Activated naive CD4-positive, alpha-beta T cell treated with anti-CD3 and anti-CD28 coated beads for 36 hours (primary cell): ENCODE results near the gene SHE. TPM values are rescaled to one million over a fixed set of nuclear protein-coding genes. Genes with fewer than 3 reads are reported as not detected.

Experiments
- CTCF ChIA-PET: fragments of 350-600 bp; sonication (Branson Sonifier 250); formaldehyde crosslinking; loops from one replicate; lab custom pipeline; 2021; ENCODE audit warnings: antibody characterized with exemption; lab: Charles Lee
- DNase-seq: peaks from one replicate; pipeline ENCODE4 v3.0.0-alpha.2; 2020
- H3K27ac Mint-ChIP-seq: one replicate; pipeline ENCODE4 v1.8.0; 2021; ENCODE audit warnings: mild to moderate bottlenecking, mixed read lengths
- H3K27me3 Mint-ChIP-seq: one replicate; pipeline ENCODE4 v1.8.0; 2021; ENCODE audit warnings: low read depth, mixed read lengths
- H3K36me3 Mint-ChIP-seq: one replicate; pipeline ENCODE4 v1.8.0; 2021; ENCODE audit warnings: low read depth, mixed read lengths
- H3K4me1 Mint-ChIP-seq: one replicate; pipeline ENCODE4 v1.8.0; 2021; ENCODE audit warnings: low read depth, mixed read lengths
- H3K4me3 Mint-ChIP-seq: one replicate; pipeline ENCODE4 v1.8.0; 2021; ENCODE audit warnings: mild to moderate bottlenecking, moderate library complexity, mixed read lengths
- H3K9me3 Mint-ChIP-seq: one replicate; pipeline ENCODE4 v1.8.0; 2021; ENCODE audit warnings: mixed read lengths
- intact Hi-C: fragments of 100-400 bp; cut with micrococcal nuclease; formaldehyde crosslinking; loops from one replicate; pipeline ENCODE4 v1.15.1; 2023
- total RNA-seq, 2 experiments: library from RNA; stranded (reverse); gene quantifications; one replicate each; pipeline ENCODE4 v1.2.3, GENCODE V29; 2021

SHE gene
- total RNA-seq, 2 experiments from 2014 or later = not detected

- no peak for DNase-seq
- Mint-ChIP-seq H3K27me3 (peaks cover 61% of the 10 kb centered on the region), H3K4me3 (no peak overlapping the region), H3K27ac (no peak overlapping the region), H3K4me1 (peaks cover 15% of the 10 kb centered on the region), H3K9me3 (no peaks in the 10 kb centered on the region), H3K36me3 (no peaks in the 10 kb centered on the region)
- CTCF ChIA-PET = no interaction called here
- intact Hi-C loops = no loop called here
These were observed 1.7 kb upstream of the SHE start for GRCh38 chr1:154503898-154504297.

DNA sequence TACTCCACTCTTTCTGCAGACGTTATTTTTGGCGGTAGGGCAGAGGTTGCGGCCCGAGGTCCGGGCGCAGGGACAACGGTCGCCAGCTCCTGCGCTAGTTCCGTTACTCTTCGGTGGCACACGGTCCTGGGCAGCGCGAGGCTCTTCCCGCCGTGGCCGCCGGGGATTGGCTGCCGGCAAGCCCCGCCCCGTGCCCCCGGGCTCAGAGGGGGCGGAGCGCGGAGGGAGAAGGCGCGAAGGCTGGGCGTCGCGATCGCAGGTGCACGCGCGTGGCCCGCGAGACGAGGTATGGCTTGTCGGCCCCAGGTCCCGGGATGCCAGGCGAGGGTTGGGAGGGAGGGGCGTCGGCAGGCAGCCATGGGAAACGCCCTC is 518 bp upstream of the SHE start:
- no peak for DNase-seq
- Mint-ChIP-seq H3K27me3 (peaks cover 54% of the 10 kb centered on the region), H3K4me1 (peaks cover 21% of the 10 kb centered on the region), H3K9me3 (no peaks in the 10 kb centered on the region), H3K4me3 (peak overlapping the region; percentile 38), H3K36me3 (no peaks in the 10 kb centered on the region), H3K27ac (no peak overlapping the region)
- CTCF ChIA-PET = no interaction called here
- intact Hi-C loops = no loop called here

DNA sequence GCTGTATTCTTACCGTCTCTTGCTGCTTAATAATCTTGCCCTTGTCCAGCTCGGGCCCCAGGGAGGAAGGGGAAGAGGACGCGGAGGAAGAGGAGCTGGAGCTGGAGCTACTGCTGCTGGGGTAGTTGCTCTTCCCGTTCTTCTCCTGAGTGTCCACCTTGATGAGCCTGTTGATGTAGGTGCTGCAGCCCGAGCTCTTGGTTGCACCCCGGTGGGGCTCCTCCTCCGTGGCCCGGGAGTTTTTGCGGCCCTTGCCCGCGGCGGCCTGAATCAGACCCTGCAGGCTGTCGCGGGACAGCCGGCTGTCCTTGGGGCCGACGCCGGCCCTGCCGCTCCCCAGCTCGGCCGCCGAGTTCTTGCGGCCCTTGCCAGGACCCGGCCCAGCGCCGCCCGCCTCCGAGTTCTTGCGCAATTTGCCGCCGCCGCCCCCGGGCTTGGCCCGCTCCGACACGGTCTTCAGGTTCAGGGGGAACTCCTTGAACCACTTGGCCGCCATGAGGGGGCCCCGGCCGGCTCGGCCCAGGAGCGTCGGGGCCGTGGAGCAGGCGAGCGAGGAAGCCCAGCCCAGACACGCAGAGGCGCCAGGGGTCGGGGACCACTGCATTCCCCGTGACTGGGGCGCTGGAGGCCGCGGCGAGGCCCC is 668 bp downstream of the SHE start:
- no peak for DNase-seq
- H3K27ac Mint-ChIP-seq = no peak overlapping the region
- H3K4me1 Mint-ChIP-seq = peaks cover 31% of the 10 kb centered on the region
- peaks cover 49% of the 10 kb centered on the region for H3K27me3 Mint-ChIP-seq
- no peaks in the 10 kb centered on the region for H3K36me3 Mint-ChIP-seq
- no peaks in the 10 kb centered on the region for H3K9me3 Mint-ChIP-seq
- intact Hi-C loops = no loop called here
- CTCF ChIA-PET = no interaction called here
- peak overlapping the region; percentile 30 for H3K4me3 Mint-ChIP-seq

GRCh38 chr1:154500533-154500932 is 1.7 kb downstream of the SHE start:
- Mint-ChIP-seq H3K27me3 (peaks cover 43% of the 10 kb centered on the region), H3K36me3 (no peaks in the 10 kb centered on the region), H3K4me3 (no peak overlapping the region), H3K27ac (no peak overlapping the region), H3K4me1 (peaks cover 39% of the 10 kb centered on the region), H3K9me3 (no peaks in the 10 kb centered on the region)
- DNase-seq = no peak
- CTCF ChIA-PET = interaction anchor here (0.6 kb wide), 1 partner anchor 21 kb away, joined by 3 read pairs; no protein-coding TSS in a partner anchor
- intact Hi-C loops = no loop called here

DNA sequence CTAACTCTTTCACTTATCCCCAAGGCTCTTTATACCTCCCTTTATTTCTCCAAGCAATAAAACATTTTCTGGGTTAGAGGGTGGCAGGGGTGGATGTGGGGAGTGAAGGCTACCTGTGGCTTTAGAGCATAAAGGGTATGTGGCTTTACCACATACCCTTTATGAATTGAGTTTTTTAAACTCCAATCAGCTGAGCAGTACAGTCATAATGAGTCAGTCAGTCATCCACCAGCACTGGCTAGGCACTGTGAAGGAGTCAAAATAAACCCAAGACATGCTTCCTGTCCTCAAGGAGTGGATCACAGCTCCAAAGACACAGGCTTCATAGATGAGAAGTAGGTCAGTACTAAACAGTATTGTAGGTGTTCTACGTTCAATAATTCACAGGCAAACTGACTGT is 2.8 kb downstream of the SHE start:
- no peaks in the 10 kb centered on the region for H3K9me3 Mint-ChIP-seq
- H3K27me3 Mint-ChIP-seq = peaks cover 35% of the 10 kb centered on the region
- DNase-seq = peak; percentile 38
- peaks cover 40% of the 10 kb centered on the region for H3K4me1 Mint-ChIP-seq
- no peak overlapping the region for H3K27ac Mint-ChIP-seq
- intact Hi-C loops = loop anchor here (1.0 to 10.0 kb wide), 3 partner anchors 37 to 255 kb away; no protein-coding TSS in a partner anchor
- no peak overlapping the region for H3K4me3 Mint-ChIP-seq
- CTCF ChIA-PET = no interaction called here
- no peaks in the 10 kb centered on the region for H3K36me3 Mint-ChIP-seq

- intact Hi-C loops = loop anchor here (10.0 kb wide), 1 partner anchor 258 kb away; no protein-coding TSS in a partner anchor
- CTCF ChIA-PET = interaction anchor here (0.7 to 3.1 kb wide), 4 partner anchors 14 to 376 kb away, joined by 4 to 11 read pairs (median 4); no protein-coding TSS in a partner anchor
- peaks cover 52% of the 10 kb centered on the region for H3K4me1 Mint-ChIP-seq
These were observed 5.0 kb downstream of the SHE start for GRCh38 chr1:154497026-154497806.

GRCh38 chr1:154496383-154496782 is 5.8 kb downstream of the SHE start:
- Mint-ChIP-seq H3K9me3 (no peaks in the 10 kb centered on the region), H3K27ac (peak overlapping the region; percentile 54), H3K27me3 (peaks cover 21% of the 10 kb centered on the region), H3K4me3 (no peak overlapping the region), H3K4me1 (peaks cover 52% of the 10 kb centered on the region), H3K36me3 (no peaks in the 10 kb centered on the region)
- CTCF ChIA-PET = interaction anchor here (0.8 to 3.1 kb wide), 3 partner anchors 17 to 161 kb away, joined by 3 to 11 read pairs (median 5); no protein-coding TSS in a partner anchor
- intact Hi-C loops = loop anchor here (10.0 kb wide), 1 partner anchor 258 kb away; no protein-coding TSS in a partner anchor
- DNase-seq = no peak

More at GRCh38 chr1:154497026-154497806, 5.0 kb downstream of the SHE start:
- peaks cover 19% of the 10 kb centered on the region for H3K27me3 Mint-ChIP-seq
- DNase-seq = peak; percentile 62
- peak overlapping the region; percentile 54 for H3K4me3 Mint-ChIP-seq
- H3K36me3 Mint-ChIP-seq = no peaks in the 10 kb centered on the region
- no peaks in the 10 kb centered on the region for H3K9me3 Mint-ChIP-seq
- peak overlapping the region; percentile 92 for H3K27ac Mint-ChIP-seq

DNA sequence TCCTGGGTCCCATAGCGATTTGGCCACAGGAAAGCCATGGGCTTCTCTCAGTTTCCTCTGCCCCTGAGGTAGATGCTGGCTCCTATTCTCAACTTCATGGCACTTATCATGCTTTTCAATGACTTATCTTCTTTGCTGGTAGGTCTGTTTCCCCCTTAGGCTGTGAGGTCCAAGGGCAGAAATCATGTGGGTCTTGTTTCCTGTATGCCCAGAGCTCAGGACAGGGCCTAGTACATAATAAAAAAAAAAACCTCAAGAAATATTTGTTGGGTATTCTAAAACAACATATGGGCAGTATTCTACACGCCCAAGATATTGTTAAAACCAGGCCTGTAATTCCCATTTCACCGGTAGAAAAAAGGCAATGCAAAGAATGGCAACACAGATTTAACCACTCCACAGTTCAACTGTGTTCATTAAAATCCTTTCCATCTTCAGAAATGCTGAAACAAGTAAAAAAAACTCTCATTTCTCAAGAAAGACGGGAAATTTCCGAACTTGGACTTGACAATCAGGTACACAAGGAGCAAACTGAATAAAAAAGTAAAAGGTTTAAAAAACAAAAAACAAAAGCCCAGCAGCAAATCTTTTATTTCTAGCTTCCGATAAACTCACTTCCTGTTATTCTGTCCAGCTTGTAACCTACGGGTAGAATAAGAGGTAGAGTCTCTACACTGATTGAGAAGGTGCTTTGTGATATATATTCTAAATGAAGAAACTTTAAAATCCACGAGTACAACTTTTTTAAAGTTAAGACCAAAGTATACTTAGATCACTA is 6.5 kb downstream of the SHE start:
- intact Hi-C loops = loop anchor here (10.0 kb wide), 1 partner anchor 259 kb away; no protein-coding TSS in a partner anchor
- CTCF ChIA-PET = interaction anchor here (0.6 to 3.1 kb wide), 4 partner anchors 16 to 161 kb away, joined by 3 to 11 read pairs (median 4); no protein-coding TSS in a partner anchor
- DNase-seq = no peak
- Mint-ChIP-seq H3K27me3 (peaks cover 15% of the 10 kb centered on the region), H3K4me3 (no peak overlapping the region), H3K4me1 (peaks cover 51% of the 10 kb centered on the region), H3K9me3 (no peaks in the 10 kb centered on the region), H3K36me3 (no peaks in the 10 kb centered on the region), H3K27ac (no peak overlapping the region)

- DNase-seq = peak; percentile 35
- CTCF ChIA-PET = interaction anchor here (1.5 kb wide), 1 partner anchor 54 kb away, joined by 6 read pairs; no protein-coding TSS in a partner anchor
- intact Hi-C loops = loop anchor here (10.0 kb wide), 1 partner anchor 262 kb away; no protein-coding TSS in a partner anchor
- H3K27me3 Mint-ChIP-seq = peaks cover 4% of the 10 kb centered on the region
- H3K36me3 Mint-ChIP-seq = no peaks in the 10 kb centered on the region
- no peak overlapping the region for H3K27ac Mint-ChIP-seq
- H3K4me3 Mint-ChIP-seq = peak overlapping the region; percentile 17
- H3K4me1 Mint-ChIP-seq = peaks cover 38% of the 10 kb centered on the region
- H3K9me3 Mint-ChIP-seq = no peaks in the 10 kb centered on the region
These were observed 8.9 kb downstream of the SHE start for GRCh38 chr1:154493276-154493675.

DNA sequence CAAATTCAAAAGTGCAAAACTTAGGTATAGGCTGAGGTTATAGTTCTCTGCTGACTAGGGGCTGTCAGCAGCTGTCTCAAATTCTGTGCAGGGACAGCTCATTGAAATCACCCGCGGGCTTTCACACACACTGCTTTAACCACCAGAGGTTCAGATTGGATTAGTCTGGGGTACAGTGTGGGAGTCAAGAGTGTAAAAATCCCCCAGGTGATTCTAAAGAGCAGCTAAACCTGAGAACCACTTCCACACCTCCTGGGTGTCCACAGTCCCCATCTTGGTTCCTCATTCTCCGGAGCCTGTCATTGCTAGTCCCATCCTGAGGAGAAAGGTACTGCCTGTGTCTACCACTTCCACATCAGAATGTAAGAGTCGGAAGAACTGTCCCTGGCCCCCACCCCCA is 10.1 kb downstream of the SHE start:
- H3K27me3 Mint-ChIP-seq = peaks cover 4% of the 10 kb centered on the region
- H3K9me3 Mint-ChIP-seq = no peaks in the 10 kb centered on the region
- DNase-seq = no peak
- no peaks in the 10 kb centered on the region for H3K36me3 Mint-ChIP-seq
- H3K27ac Mint-ChIP-seq = no peak overlapping the region
- CTCF ChIA-PET = interaction anchor here (0.6 to 1.5 kb wide), 3 partner anchors 12 to 55 kb away, joined by 4 to 6 read pairs (median 4); no protein-coding TSS in a partner anchor
- no peak overlapping the region for H3K4me3 Mint-ChIP-seq
- intact Hi-C loops = loop anchor here (10.0 kb wide), 1 partner anchor 263 kb away; no protein-coding TSS in a partner anchor
- H3K4me1 Mint-ChIP-seq = peaks cover 31% of the 10 kb centered on the region

DNA sequence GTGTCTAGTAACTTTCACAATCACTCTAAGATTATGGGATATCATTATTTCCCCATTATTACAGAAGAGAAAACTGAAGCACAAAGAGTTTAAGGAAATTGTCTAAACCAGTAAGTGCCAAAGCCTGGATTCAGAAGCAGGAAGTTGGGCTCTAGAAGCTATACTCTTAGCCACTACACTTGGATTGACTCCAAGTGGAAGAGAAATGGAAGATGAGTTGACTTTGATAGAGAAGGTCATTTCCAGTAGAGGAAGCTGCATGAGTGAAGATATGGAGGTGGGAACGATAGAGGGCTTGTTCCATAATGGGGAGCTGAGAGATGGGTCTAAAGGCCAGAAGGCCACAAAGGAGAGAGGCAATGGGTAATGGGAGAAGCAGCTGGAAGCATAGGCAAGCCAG is 11.9 kb downstream of the SHE start:
- no peaks in the 10 kb centered on the region for H3K9me3 Mint-ChIP-seq
- intact Hi-C loops = loop anchor here (10.0 kb wide), 1 partner anchor 264 kb away; no protein-coding TSS in a partner anchor
- H3K4me1 Mint-ChIP-seq = peaks cover 16% of the 10 kb centered on the region
- no peaks in the 10 kb centered on the region for H3K36me3 Mint-ChIP-seq
- no peak overlapping the region for H3K4me3 Mint-ChIP-seq
- CTCF ChIA-PET = interaction anchor here (0.6 to 2.1 kb wide), 5 partner anchors 9 to 75 kb away, joined by 3 to 8 read pairs (median 5); no protein-coding TSS in a partner anchor
- H3K27me3 Mint-ChIP-seq = peaks cover 4% of the 10 kb centered on the region
- H3K27ac Mint-ChIP-seq = no peak overlapping the region
- no peak for DNase-seq
